HEK293T (cell line): ENCODE measurements around the gene NEMF.
"Not testable (repeated sequence)": the region's sequence is repeated elsewhere in the genome, so short reads cannot be mapped to it uniquely, and the experiment has no call there.

Experiments used
- CTBP1 ChIP-seq: fragments of 450-650 bp; IDR thresholded peaks from 2 replicates; pipeline ENCODE4 v1.6.1; 2016; ENCODE audit warnings: borderline replicate concordance
- FOXA1 ChIP-seq: fragments of 450-650 bp; IDR thresholded peaks from 2 replicates; pipeline ENCODE4 v1.6.1; 2016; ENCODE audit warnings: mild to moderate bottlenecking
- FOXM1 ChIP-seq: fragments of 450-650 bp; IDR thresholded peaks from 2 replicates; pipeline ENCODE4 v1.6.1; 2017; ENCODE audit warnings: mild to moderate bottlenecking, borderline replicate concordance
- SP1 ChIP-seq: fragments of 450-650 bp; IDR thresholded peaks from 2 replicates; pipeline ENCODE4 v1.6.1; 2017

DNA sequence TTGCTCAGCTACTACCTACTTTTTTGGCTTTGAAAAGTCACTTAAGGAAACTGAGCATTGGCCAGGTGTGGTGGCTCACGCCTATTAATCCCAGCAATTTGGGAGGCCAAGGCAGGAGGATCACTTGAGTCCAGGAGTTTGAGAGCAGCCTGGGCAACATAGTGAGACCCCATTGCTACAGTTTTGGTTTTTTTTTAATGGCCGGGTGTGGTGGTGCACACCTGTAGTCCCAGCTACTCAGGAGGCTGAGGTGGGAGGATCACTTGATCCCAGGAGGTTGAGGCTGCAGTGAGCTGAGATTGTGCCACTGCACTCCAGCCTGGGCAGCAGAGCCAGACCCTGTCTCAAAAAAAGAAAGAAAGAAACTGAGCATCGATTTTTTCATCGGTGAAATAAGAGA is 116.9 kb downstream of the NEMF start:
- TF ChIP-seq SP1, CTBP1, FOXM1, FOXA1: not testable (repeated sequence)
